GM18873 (cell line): ENCODE results near the gene GPR158.

Source experiments
- ATAC-seq: cut with Tn5 transposase; IDR thresholded peaks from one replicate; pipeline ENCODE4 v1.9.1; 2021; ENCODE audit warnings: mild to moderate bottlenecking, moderate library complexity, moderate number of reproducible peaks; ENCODE audit not compliant: unreplicated experiment, low FRiP score

GPR158 gene

GRCh38 chr10:25555865-25556264 lies 381.1 kb downstream of the GPR158 start:
- ATAC-seq, result no peak

- ATAC-seq, result no peak
Observed at GRCh38 chr10:25556457-25556856, 381.7 kb downstream of the GPR158 start.

GRCh38 chr10:25557136-25557535 lies 382.3 kb downstream of the GPR158 start:
- no peak for ATAC-seq

GRCh38 chr10:25561758-25562157 lies 387.0 kb downstream of the GPR158 start:
- no peak for ATAC-seq

GRCh38 chr10:25562547-25562946 lies 387.7 kb downstream of the GPR158 start:
- no peak for ATAC-seq

- no peak for ATAC-seq
Observed at GRCh38 chr10:25564351-25564750, 389.6 kb downstream of the GPR158 start.

- ATAC-seq, result no peak
Observed at GRCh38 chr10:25565570-25565969, 390.8 kb downstream of the GPR158 start.

- ATAC-seq, result no peak
Observed at GRCh38 chr10:25573316-25573715, 398.5 kb downstream of the GPR158 start.

- no peak for ATAC-seq
Observed at GRCh38 chr10:25575343-25575742, 400.5 kb downstream of the GPR158 start.

GRCh38 chr10:25578061-25578460 lies 403.3 kb downstream of the GPR158 start:
- ATAC-seq, result no peak

- ATAC-seq, result no peak
Observed at GRCh38 chr10:25582961-25583360, 408.2 kb downstream of the GPR158 start.

- ATAC-seq, result no peak
Observed at GRCh38 chr10:25600651-25601050, 425.9 kb downstream of the GPR158 start.

- ATAC-seq, result no peak
Observed at GRCh38 chr10:25604591-25604990, 429.8 kb downstream of the GPR158 start.

- ATAC-seq, result no peak
Observed at GRCh38 chr10:25614652-25615051, 439.9 kb downstream of the GPR158 start.

GRCh38 chr10:25615926-25616325 lies 441.1 kb downstream of the GPR158 start:
- no peak for ATAC-seq

GRCh38 chr10:25616903-25617592 lies 442.2 kb downstream of the GPR158 start:
- ATAC-seq, result no peak

- no peak for ATAC-seq
Observed at GRCh38 chr10:25627606-25628005, 452.8 kb downstream of the GPR158 start.

- no peak for ATAC-seq
Observed at GRCh38 chr10:25629333-25629732, 454.5 kb downstream of the GPR158 start.

- no peak for ATAC-seq
Observed at GRCh38 chr10:25631471-25631870, 456.7 kb downstream of the GPR158 start.

GRCh38 chr10:25632802-25633201 lies 458.0 kb downstream of the GPR158 start:
- ATAC-seq, result no peak

- no peak for ATAC-seq
Observed at GRCh38 chr10:25633542-25633941, 458.7 kb downstream of the GPR158 start.

GRCh38 chr10:25639646-25640045 lies 464.8 kb downstream of the GPR158 start:
- no peak for ATAC-seq

- ATAC-seq, result no peak
Observed at GRCh38 chr10:25641595-25641994, 466.8 kb downstream of the GPR158 start.
